Gastrocnemius medialis (tissue), 4 donors: Measurements from ENCODE around the gene PEMT.
"Not testable (repeated sequence)": the region's sequence is repeated elsewhere in the genome, so short reads cannot be mapped to it uniquely, and the experiment has no call there.

Experiments used
- POLR2A ChIP-seq, 2 donors: fragments of 450-650 bp; IDR thresholded peaks; one replicate each; pipeline ENCODE4 v1.6.1; 2017; ENCODE audit warnings: antibody characterized with exemption in 2 of 2, mild to moderate bottlenecking in 2 of 2, moderate library complexity in 2 of 2
- TF ChIP-seq, protein P1 (sequence below), 5 experiments: fragments of 450-650 bp in 3 of 5; fragments of 200-600 bp in 2 of 5; sonication (generic) in 2 of 5; IDR thresholded peaks in 4 of 5; conservative IDR thresholded peaks in 1 of 5; 1 replicate in 4 of 5; 2 replicates in 1 of 5; pipeline ENCODE4 v1.5.1; 2016 to 2019; ENCODE audit warnings: antibody characterized with exemption in 5 of 5, mild to moderate bottlenecking in 3 of 5, moderate library complexity in 3 of 5

DNA sequence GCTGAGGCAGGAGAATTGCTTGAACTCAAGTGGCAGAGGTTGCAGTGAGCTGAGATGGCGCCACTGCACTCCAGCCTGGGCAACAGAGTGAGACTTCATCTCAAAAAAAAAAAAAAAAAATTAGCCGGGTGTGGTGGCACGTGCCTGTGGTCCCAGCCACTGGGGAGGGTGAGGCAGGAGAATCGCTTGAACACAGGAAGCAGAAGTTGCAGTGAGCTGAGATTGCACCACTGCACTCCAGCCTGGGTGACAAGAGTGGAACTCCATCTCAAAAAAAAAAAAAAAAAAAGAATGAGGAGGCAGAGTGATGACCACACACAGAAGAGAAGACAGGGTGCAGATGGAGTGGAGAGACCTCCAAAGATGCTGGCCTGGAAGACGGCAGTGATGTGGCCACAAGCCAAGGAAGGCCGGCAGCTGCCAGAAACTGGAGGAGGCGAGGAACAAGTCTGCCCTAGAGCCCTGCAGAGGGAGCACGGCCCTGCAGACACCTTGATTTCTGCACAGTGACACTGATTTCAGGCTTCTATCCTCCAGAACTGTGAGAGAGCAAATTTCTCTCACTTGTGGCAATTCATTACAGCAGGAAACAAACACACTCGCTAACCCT is 48.3 kb upstream of the PEMT start:
- TF ChIP-seq, protein P1, sequence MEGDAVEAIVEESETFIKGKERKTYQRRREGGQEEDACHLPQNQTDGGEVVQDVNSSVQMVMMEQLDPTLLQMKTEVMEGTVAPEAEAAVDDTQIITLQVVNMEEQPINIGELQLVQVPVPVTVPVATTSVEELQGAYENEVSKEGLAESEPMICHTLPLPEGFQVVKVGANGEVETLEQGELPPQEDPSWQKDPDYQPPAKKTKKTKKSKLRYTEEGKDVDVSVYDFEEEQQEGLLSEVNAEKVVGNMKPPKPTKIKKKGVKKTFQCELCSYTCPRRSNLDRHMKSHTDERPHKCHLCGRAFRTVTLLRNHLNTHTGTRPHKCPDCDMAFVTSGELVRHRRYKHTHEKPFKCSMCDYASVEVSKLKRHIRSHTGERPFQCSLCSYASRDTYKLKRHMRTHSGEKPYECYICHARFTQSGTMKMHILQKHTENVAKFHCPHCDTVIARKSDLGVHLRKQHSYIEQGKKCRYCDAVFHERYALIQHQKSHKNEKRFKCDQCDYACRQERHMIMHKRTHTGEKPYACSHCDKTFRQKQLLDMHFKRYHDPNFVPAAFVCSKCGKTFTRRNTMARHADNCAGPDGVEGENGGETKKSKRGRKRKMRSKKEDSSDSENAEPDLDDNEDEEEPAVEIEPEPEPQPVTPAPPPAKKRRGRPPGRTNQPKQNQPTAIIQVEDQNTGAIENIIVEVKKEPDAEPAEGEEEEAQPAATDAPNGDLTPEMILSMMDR (IDR thresholded peaks at IDR 0.05 in 4 of 5, conservative IDR thresholded peaks at IDR 0.05 in 1 of 5) = not testable (repeated sequence)
- not testable (repeated sequence) for TF ChIP-seq POLR2A (IDR thresholded peaks at IDR 0.05)
